Heart left ventricle (tissue), 13 donors: ENCODE measurements around the gene C19orf81.

Experiments
- CTCF ChIP-seq, 12 donors: fragments of 200-600 bp; sonication (generic) in 4 of 12; IDR thresholded peaks; one replicate each; pipeline versions ENCODE4 v1.5.0 to v1.8.0; 2018 to 2022; ENCODE audit warnings: antibody characterized with exemption in 12 of 12, mild to moderate bottlenecking in 5 of 12
- POLR2A ChIP-seq, 2 donors: fragments of 450-650 bp; IDR thresholded peaks; one replicate each; pipeline ENCODE4 v1.6.1; 2017; ENCODE audit warnings: antibody characterized with exemption in 2 of 2, mild to moderate bottlenecking in 2 of 2, moderate library complexity in 2 of 2
- donor health status: ischemic (EF 13 %, LVEDD 7.1; RV severe dilation, severe dysfunction).
- donor health status: DM: no; HTN: yes; CAD: no.
- donor health status: DM: no; HTN: no; CAD: no.
- donor health status: ischemic (EF 25% LVEDD 6.9; RV normal size, moderate dysfunction).
- donor health status: ischemic (EF 25% LVEDD 5.7; RV mildly dilated, moderate dysfunction).
- donor health status: ischemic (EF 35%, LVEDD 5.7; RV mildly dilated, moderate dysfunction).
- donor health status: nonischemic (EF 11% LVEDD 7.7; RV severe dilation, severe dysfunction).
- donor health status: DM: yes; HTN: yes; CAD: no.
- donor health status: PGD.
- donor health status: ischemic (EF 29% LVEDD 5.4; RV normal size, mild dysfunction).
- donor health status: nonischemic (EF 23%, LVEDD 6.1; RV moderate dilation, normal function).

- no peak for TF ChIP-seq POLR2A (IDR thresholded peaks at IDR 0.05)
- no peak for TF ChIP-seq CTCF (IDR thresholded peaks at IDR 0.05)
Measured at GRCh38 chr19:50667177-50667758, 18.0 kb downstream of the C19orf81 start.
